ENCODE measurements around the gene ENHO.
"Not testable (repeated sequence)": the region's sequence is repeated elsewhere in the genome, so short reads cannot be mapped to it uniquely, and the experiment has no call there.

ENHO gene

DNA sequence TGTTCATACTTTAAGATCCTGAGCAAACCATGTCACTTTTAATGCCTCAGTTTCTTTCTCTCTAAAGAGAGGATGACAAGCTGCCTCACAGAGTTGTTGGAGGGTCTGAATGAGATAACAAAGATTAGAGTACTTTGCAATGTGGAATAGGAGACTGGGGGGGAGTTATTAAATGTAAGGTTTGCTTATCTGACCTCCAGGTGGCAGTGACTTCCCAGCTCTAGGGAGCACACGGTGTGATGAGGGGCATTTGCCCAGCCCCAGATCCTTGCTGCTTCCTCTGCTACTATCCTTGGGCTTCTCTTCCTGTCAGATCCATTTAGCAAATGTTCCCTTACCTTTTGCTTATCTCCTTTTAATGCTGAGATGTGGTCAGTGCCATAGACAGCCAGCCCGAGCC lies 30.7 kb downstream of the ENHO start:
- DNase-seq (ENCODE audit: low read depth) = no peak
- H3K4me3 ChIP-seq (replicated peaks; ENCODE audit: low read depth, low read length) = no peak overlapping the region
- TF ChIP-seq, protein P1, sequence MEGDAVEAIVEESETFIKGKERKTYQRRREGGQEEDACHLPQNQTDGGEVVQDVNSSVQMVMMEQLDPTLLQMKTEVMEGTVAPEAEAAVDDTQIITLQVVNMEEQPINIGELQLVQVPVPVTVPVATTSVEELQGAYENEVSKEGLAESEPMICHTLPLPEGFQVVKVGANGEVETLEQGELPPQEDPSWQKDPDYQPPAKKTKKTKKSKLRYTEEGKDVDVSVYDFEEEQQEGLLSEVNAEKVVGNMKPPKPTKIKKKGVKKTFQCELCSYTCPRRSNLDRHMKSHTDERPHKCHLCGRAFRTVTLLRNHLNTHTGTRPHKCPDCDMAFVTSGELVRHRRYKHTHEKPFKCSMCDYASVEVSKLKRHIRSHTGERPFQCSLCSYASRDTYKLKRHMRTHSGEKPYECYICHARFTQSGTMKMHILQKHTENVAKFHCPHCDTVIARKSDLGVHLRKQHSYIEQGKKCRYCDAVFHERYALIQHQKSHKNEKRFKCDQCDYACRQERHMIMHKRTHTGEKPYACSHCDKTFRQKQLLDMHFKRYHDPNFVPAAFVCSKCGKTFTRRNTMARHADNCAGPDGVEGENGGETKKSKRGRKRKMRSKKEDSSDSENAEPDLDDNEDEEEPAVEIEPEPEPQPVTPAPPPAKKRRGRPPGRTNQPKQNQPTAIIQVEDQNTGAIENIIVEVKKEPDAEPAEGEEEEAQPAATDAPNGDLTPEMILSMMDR (IDR thresholded peaks at IDR 0.05; ENCODE audit: low read length, missing control alignments) = no peak

DNA sequence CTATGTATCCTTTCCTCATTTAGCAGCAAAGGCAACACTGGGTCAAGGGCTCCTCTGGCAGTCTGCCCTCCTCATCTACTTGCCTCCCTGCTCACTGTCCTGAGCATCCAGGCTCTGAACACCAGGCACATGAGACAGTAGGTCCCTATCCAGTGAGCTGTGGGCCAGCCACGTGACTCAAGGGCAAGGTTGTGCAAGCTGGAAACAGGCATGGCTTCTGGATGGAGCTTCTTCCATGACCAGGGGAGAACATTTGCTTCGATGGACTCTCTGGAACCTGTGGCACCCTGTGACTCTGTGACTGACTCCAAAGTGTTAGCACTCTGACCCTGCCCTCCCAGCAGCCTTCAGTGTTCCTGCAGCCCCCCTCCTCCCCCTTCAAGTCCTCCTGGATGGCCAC lies 31.2 kb downstream of the ENHO start:
- TF ChIP-seq, protein P1 (IDR thresholded peaks at IDR 0.05; ENCODE audit: low read length, missing control alignments) = no peak
- H3K4me3 ChIP-seq (replicated peaks; ENCODE audit: low read depth, low read length) = no peak overlapping the region
- no peak for DNase-seq (ENCODE audit: low read depth)

DNA sequence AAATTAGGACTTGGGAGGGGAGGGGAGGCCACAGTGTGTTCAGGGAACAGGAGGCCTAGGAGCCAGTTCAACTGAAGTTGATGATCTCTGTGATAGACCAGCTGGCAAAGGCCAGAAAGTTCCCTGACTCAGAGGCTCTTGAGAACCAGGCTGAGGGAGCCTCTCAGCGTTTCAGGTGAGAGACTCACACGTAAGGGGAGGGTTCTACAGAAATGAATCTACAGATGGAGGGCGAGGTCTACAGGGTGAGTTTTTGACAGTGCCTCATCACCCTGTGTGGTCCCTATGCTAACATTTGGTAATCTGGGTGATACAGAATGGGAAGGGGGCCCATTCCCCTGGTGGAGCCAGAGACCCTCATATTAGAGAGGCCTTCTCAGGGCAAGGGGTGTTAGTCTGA lies 32.0 kb downstream of the ENHO start:
- TF ChIP-seq, protein P1 (IDR thresholded peaks at IDR 0.05; ENCODE audit: low read length, missing control alignments) = no peak
- no peak for DNase-seq (ENCODE audit: low read depth)
- no peak overlapping the region for H3K4me3 ChIP-seq (replicated peaks; ENCODE audit: low read depth, low read length)

DNA sequence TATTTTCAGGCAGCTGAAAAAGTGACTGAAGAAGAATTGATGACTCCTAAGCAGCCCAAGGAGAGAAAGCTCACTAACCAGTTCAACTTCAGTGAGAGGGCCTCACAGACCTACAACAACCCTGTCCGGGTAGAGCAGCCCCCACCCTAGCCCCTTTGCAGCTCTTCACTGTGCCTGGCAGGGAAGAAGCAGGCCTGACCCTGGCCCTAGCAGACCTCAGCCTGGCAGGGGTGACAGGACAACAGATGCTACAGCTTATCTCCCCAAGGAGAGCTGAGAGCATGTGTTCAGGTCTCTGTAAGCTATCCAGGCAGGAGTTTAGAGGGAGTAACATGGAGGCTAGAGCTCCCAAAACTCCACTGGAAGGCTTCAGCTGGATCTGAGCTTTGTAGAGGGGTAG lies 32.4 kb downstream of the ENHO start:
- no peak for DNase-seq (ENCODE audit: low read depth)
- TF ChIP-seq, protein P1 (IDR thresholded peaks at IDR 0.05; ENCODE audit: low read length, missing control alignments) = no peak
- H3K4me3 ChIP-seq (replicated peaks; ENCODE audit: low read depth, low read length) = no peak overlapping the region

- H3K4me3 ChIP-seq (replicated peaks; ENCODE audit: low read depth, low read length) = no peak overlapping the region
- DNase-seq (ENCODE audit: low read depth) = no peak
- TF ChIP-seq, protein P1 (IDR thresholded peaks at IDR 0.05; ENCODE audit: low read length, missing control alignments) = no peak
Measured at GRCh38 chr9:34486572-34486971, 36.2 kb downstream of the ENHO start.

- TF ChIP-seq, protein P1 (IDR thresholded peaks at IDR 0.05; ENCODE audit: low read length, missing control alignments) = no peak
- no peak for DNase-seq (ENCODE audit: low read depth)
- no peak overlapping the region for H3K4me3 ChIP-seq (replicated peaks; ENCODE audit: low read depth, low read length)
Measured at GRCh38 chr9:34485822-34486221, 37.0 kb downstream of the ENHO start.

GRCh38 chr9:34484678-34485077 lies 38.1 kb downstream of the ENHO start:
- no peak for DNase-seq (ENCODE audit: low read depth)
- no peak overlapping the region for H3K4me3 ChIP-seq (replicated peaks; ENCODE audit: low read depth, low read length)
- TF ChIP-seq, protein P1 (IDR thresholded peaks at IDR 0.05; ENCODE audit: low read length, missing control alignments) = no peak

DNA sequence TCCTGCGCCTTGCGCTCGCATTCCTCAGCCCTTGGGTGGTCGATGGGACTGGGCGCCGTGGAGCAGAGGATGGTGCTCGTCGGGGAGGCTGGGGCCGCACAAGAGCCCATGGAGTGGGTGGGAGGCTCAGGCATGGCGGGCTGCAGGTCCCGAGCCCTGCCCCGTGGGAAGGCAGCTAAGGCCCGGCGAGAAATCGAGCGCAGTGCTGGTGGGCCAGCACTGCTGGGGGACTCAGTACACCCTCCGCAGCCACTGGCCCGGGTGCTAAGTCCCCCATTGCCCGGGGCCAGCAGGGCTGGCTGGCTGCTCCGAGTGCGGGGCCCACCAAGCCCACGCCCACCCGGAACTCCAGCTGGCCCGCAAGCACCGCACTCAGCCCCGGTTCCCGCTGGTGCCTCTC lies 40.0 kb downstream of the ENHO start:
- not testable (repeated sequence) for DNase-seq (ENCODE audit: low read depth); H3K4me3 ChIP-seq (replicated peaks; ENCODE audit: low read depth, low read length)

DNA sequence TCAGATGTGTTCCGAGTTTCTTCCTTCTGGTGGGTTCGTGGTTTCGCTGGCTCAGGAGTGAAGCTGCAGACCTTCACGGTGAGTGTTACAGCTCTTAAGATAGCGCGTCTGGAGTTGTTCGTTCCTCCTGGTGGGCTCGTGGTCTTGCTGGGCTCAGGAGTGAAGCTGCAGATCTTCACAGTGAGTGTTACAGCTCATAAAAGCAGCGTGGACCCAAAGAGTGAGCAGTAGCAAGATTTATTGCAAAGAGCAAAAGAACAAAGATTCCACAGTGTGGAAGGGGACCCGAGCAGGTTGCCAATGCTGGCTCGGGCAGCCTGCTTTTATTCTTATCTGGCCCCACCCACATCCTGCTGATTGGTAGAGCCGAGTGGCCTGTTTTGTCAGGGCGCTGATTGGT lies 41.2 kb downstream of the ENHO start:
- not testable (repeated sequence) for DNase-seq (ENCODE audit: low read depth); H3K4me3 ChIP-seq (replicated peaks; ENCODE audit: low read depth, low read length)

Measured in fibroblast of pulmonary artery (primary cell).